HepG2 (cell line): Measurements from ENCODE around the gene CDKL2. TPM values are rescaled to one million over a fixed set of nuclear protein-coding genes. Genes with fewer than 3 reads are reported as not detected.

Experiments used
- ATAC-seq: fragments of 200-7000 bp; cut with Tn5 transposase; 3 replicates; pipeline ENCODE4 v1.9.1; 2020; ENCODE audit warnings: mild to moderate bottlenecking, moderate library complexity
- BruUV-seq: library from RNA; stranded (reverse); fragments of 400-500 nt; replicated peaks from 2 replicates; lab custom pipeline; 2021; lab: Mats Ljungman, UMichigan
- CTCF ChIA-PET: fragments of 300-600 bp; formaldehyde crosslinking; extraction: SDS; loops from one replicate; lab custom pipeline; 2021; ENCODE audit warnings: low total read pairs, inconsistent platforms, low intra/inter-chr PET ratio; lab: Yijun Ruan, JAX
- POLR2A ChIA-PET: fragments of 350-600 bp; sonication (Branson Sonifier 250); formaldehyde crosslinking; loops from one replicate; lab custom pipeline; 2020; ENCODE audit warnings: antibody characterized with exemption, inconsistent platforms; lab: Yijun Ruan, JAX
- DNase-seq: peaks from one replicate; pipeline ENCODE4 v3.0.0-alpha.2; 2015; ENCODE audit warnings: low spot score
- FAIRE-seq: peaks from 3 replicates; lab custom pipeline; 2011; peaks lifted over from hg19 to GRCh38; lab: Jason Lieb, UNC
- H2AFZ ChIP-seq: one replicate; pipeline ENCODE4 v1.6.1; 2011; ENCODE audit warnings: low read length, inconsistent platforms
- H3K27ac ChIP-seq: fragments of 300-600 bp; 3 replicates; pipeline ENCODE4 v1.8.0; 2011; ENCODE audit warnings: mixed run types, mild to moderate bottlenecking, mixed read lengths, low read length, inconsistent platforms; ENCODE audit not compliant: insufficient read depth; ENCODE audit errors: extremely low read length
- H3K27me3 ChIP-seq, 2 experiments: fragments of 200-600 bp in 1 of 2; 2 replicates in 1 of 2; 3 replicates in 1 of 2; pipeline versions ENCODE4 v1.6.0 to v1.8.0; 2011; ENCODE audit warnings: low read length in 2 of 2, mild to moderate bottlenecking in 2 of 2, moderate library complexity in 2 of 2, inconsistent platforms in 1 of 2; ENCODE audit not compliant: insufficient read depth in 2 of 2, control insufficient read depth in 1 of 2
- H3K36me3 ChIP-seq, 2 experiments: fragments of 200-600 bp in 1 of 2; replicated peaks in 1 of 2; 2 replicates in 1 of 2; 3 replicates in 1 of 2; pipeline versions ENCODE4 v1.5.1 to v1.8.0; 2011; ENCODE audit warnings: low read length in 2 of 2, inconsistent platforms in 1 of 2; ENCODE audit not compliant: insufficient read depth in 2 of 2, control insufficient read depth in 1 of 2
- H3K4me1 ChIP-seq: 2 replicates; pipeline ENCODE4 v1.5.1; 2012; ENCODE audit warnings: low read length, inconsistent platforms; ENCODE audit not compliant: insufficient read depth
- H3K4me2 ChIP-seq: 2 replicates; pipeline ENCODE4 v1.6.0; 2011; ENCODE audit warnings: low read depth, low read length, inconsistent platforms
- H3K4me3 ChIP-seq, 3 experiments: fragments of 200-600 bp in 1 of 3; sonication (generic), shearing (Covaris generic) in 1 of 3; replicated peaks in 1 of 3; 2 replicates each; pipeline ENCODE4 v1.5.1; 2011 to 2016; ENCODE audit warnings: low read length in 3 of 3, inconsistent platforms in 2 of 3, low read depth in 2 of 3, mild to moderate bottlenecking in 2 of 3, control low read depth in 1 of 3, mixed read lengths in 1 of 3; ENCODE audit not compliant: insufficient read depth in 1 of 3
- H3K79me2 ChIP-seq: one replicate; pipeline ENCODE4 v1.6.1; 2011; ENCODE audit warnings: low read length, inconsistent platforms; ENCODE audit not compliant: insufficient read depth
- H3K9ac ChIP-seq: 2 replicates; pipeline ENCODE4 v1.6.0; 2011; ENCODE audit warnings: mild to moderate bottlenecking, low read depth, low read length, inconsistent platforms; ENCODE audit not compliant: insufficient read depth
- H3K9me3 ChIP-seq: 2 replicates; pipeline ENCODE4 v1.5.1; 2012; ENCODE audit warnings: mild to moderate bottlenecking, low read length
- H4K20me1 ChIP-seq: 2 replicates; pipeline ENCODE4 v1.6.0; 2011; ENCODE audit warnings: inconsistent platforms, mild to moderate bottlenecking, low read length, moderate library complexity; ENCODE audit not compliant: insufficient read depth
- AFF4 ChIP-seq: sonication (generic); formaldehyde crosslinking; IDR thresholded peaks from 2 replicates; pipeline ENCODE4 v1.4.0; 2020; ENCODE audit warnings: missing genetic modification reagents
- ELK4 ChIP-seq: sonication (generic); formaldehyde crosslinking; IDR thresholded peaks from 2 replicates; pipeline ENCODE4 v1.9.0; 2021; ENCODE audit warnings: missing genetic modification reagents, borderline replicate concordance
- HHEX ChIP-seq: IDR thresholded peaks from 2 replicates; pipeline ENCODE4 v1.6.1; 2016; ENCODE audit warnings: control low read depth
- HOXD1 ChIP-seq: sonication (generic); formaldehyde crosslinking; IDR thresholded peaks from 2 replicates; pipeline ENCODE4 v1.5.0; 2020; ENCODE audit warnings: missing genetic modification reagents
- MAFF ChIP-seq: IDR thresholded peaks from 2 replicates; pipeline ENCODE4 v1.6.1; 2011; ENCODE audit warnings: low read depth, low read length, improper control_type of control experiment
- MXI1 ChIP-seq: IDR thresholded peaks from 3 replicates; pipeline ENCODE4 v1.6.1; 2012; ENCODE audit warnings: low read depth, low read length, inconsistent platforms, borderline replicate concordance
- NFIC ChIP-seq: IDR thresholded peaks from 2 replicates; pipeline ENCODE4 v1.6.1; 2012; ENCODE audit warnings: mild to moderate bottlenecking, low read length, inconsistent platforms
- REST ChIP-seq, 2 experiments: IDR thresholded peaks; 2 replicates each; pipeline ENCODE4 v1.6.1; 2011 to 2012; ENCODE audit warnings: low read length in 2 of 2, borderline replicate concordance in 1 of 2, low read depth in 1 of 2, mild to moderate bottlenecking in 1 of 2, moderate library complexity in 1 of 2
- SP5 ChIP-seq: IDR thresholded peaks from 2 replicates; pipeline ENCODE4 v1.6.1; 2016; ENCODE audit warnings: low read depth, borderline replicate concordance
- SRF ChIP-seq: IDR thresholded peaks from 2 replicates; pipeline ENCODE4 v1.6.1; 2011; ENCODE audit warnings: mild to moderate bottlenecking, low read depth, low read length, moderate library complexity
- TMF1 ChIP-seq: sonication (generic); formaldehyde crosslinking; IDR thresholded peaks from 2 replicates; pipeline ENCODE4 v1.8.1; 2022; ENCODE audit warnings: low read depth, missing genetic modification reagents
- ZNF251 ChIP-seq: sonication (generic); formaldehyde crosslinking; IDR thresholded peaks from 2 replicates; pipeline ENCODE4 v1.9.0; 2021; ENCODE audit warnings: mild to moderate bottlenecking, missing genetic modification reagents
- ZNF512 ChIP-seq: sonication (generic); formaldehyde crosslinking; IDR thresholded peaks from 2 replicates; pipeline ENCODE4 v1.4.0; 2020; ENCODE audit warnings: mild to moderate bottlenecking, missing genetic modification reagents
- ZNF619 ChIP-seq: sonication (generic); formaldehyde crosslinking; IDR thresholded peaks from 2 replicates; pipeline ENCODE4 v1.4.0; 2020; ENCODE audit warnings: mild to moderate bottlenecking, missing genetic modification reagents
- WGBS: methylation state at CpG from one replicate; pipeline ENCODE4 v1.1.6; 2017; ENCODE audit warnings: low lambda C conversion rate; 5-methylcytosine and 5-hydroxymethylcytosine counted together
- in situ Hi-C: cut with HindIII; loops from 2 replicates; pipeline ENCODE4 v1.10.0; 2017; ENCODE audit warnings: low pct_unique_long_range_greater_than_20kb; ENCODE audit not compliant: extremely low pct_ligation_motif_present
- intact Hi-C: fragments of 100-400 bp; cut with micrococcal nuclease; formaldehyde crosslinking; loops from one replicate; pipeline ENCODE4 v1.10.0; 2022; ENCODE audit not compliant: unreplicated experiment
- polyA plus RNA-seq, 8 experiments: library from polyadenylated mRNA; depleted of rRNA in 3 of 8; stranded (reverse) in 7 of 8; unstranded in 1 of 8; fragments of >200 nt; fragmentation: Illumina TruSeq in 4 of 8; extraction: Trizol in 4 of 8; gene quantifications; 2 replicates each; pipeline versions ENCODE4 v1.2.1 to v1.2.3, GENCODE V29; 2011 to 2016; ENCODE audit warnings: low read depth in 4 of 8, missing spikeins in 1 of 8, mixed read lengths in 1 of 8; ENCODE audit not compliant: insufficient read depth in 1 of 8
- total RNA-seq, 5 experiments: library from RNA; depleted of rRNA; stranded (reverse); fragments of >200 nt; fragmentation: Illumina TruSeq; extraction: Trizol; gene quantifications; 2 replicates each; pipeline ENCODE4 v1.2.3, GENCODE V29; 2016; ENCODE audit warnings: low read depth in 1 of 5

Gene CDKL2
- total and polyA plus RNA-seq, 2 of the 13 experiments (the other 11 are each of a cell fraction or from before 2014, with no cell fraction given) = not detected

- in situ Hi-C loops = loop anchor here (5.0 kb wide), 1 partner anchor 50 kb away; the partner anchor contains the start of gene USO1
- Histone ChIP-seq H3K9me3 (no peaks in the 10 kb centered on the region), H3K36me3 (no peaks in the 10 kb centered on the region; a peak in 1 of 5 replicates), H4K20me1 (peaks cover 48% of the 10 kb centered on the region), H3K27me3 (no peaks in the 10 kb centered on the region; a peak in 1 of 5 replicates), H3K4me3 (peak overlapping the region; percentile 87 to 100 (median 99)), H2AFZ (no peak overlapping the region), H3K27ac (peak overlapping the region; percentile 87), H3K79me2 (peaks cover 67% of the 10 kb centered on the region), H3K4me1 (peaks cover 55% of the 10 kb centered on the region), H3K9ac (peak overlapping the region; percentile 93), H3K4me2 (peak overlapping the region; percentile 92)
- intact Hi-C loops = no loop called here
- ATAC-seq (no peak), DNase-seq (no peak), FAIRE-seq (no peak)
- TSS peak; percentile 47 for BruUV-seq
- ChIA-PET CTCF (no interaction called here), POLR2A (interaction anchor here (3.4 kb wide), 1 partner anchor 53 kb away, joined by 43 read pairs; the partner anchor contains the start of gene USO1)
- 2% methylated on average over 10 of the region's 10 CpGs for WGBS
- TF ChIP-seq AFF4 = no peak
- no peak for TF ChIP-seq TMF1 (CRISPR knock-in tag)
- no peak for TF ChIP-seq ZNF251 (CRISPR knock-in tag)
- TF ChIP-seq ELK4 (CRISPR knock-in tag) = no peak
- no peak for TF ChIP-seq REST (IDR thresholded peaks at IDR 0.05; ENCODE audit: borderline replicate concordance in 1 of 2, low read depth in 1 of 2, low read length in 2 of 2)
- TF ChIP-seq HHEX (CRISPR knock-in tag) = no peak
- peak; percentile 77 for TF ChIP-seq SRF
- no peak for TF ChIP-seq SP5 (CRISPR knock-in tag)
- TF ChIP-seq MXI1 = no peak
- no peak for TF ChIP-seq NFIC
- TF ChIP-seq ZNF619 (CRISPR knock-in tag) = no peak
- no peak for TF ChIP-seq ZNF512 (CRISPR knock-in tag)
- TF ChIP-seq HOXD1 = no peak
- TF ChIP-seq MAFF = peak; percentile 24; the same call in 1 of the 2 replicates
Observed at GRCh38 chr4:75671802-75672421, 41.6 kb upstream of the CDKL2 start.
